Hepatocyte (in vitro differentiated cells): ENCODE results near the gene PLEKHA5. TPM values are rescaled to one million over a fixed set of nuclear protein-coding genes. Genes with fewer than 3 reads are reported as not detected.

Experiments used
- DNase-seq: peaks from one replicate; pipeline ENCODE4 v3.0.0-alpha.2; 2016; ENCODE audit warnings: low spot score
- H2AFZ ChIP-seq: fragments of 200-600 bp; sonication (generic); 2 replicates; pipeline ENCODE4 v1.6.0; 2016; ENCODE audit warnings: antibody characterized with exemption, mild to moderate bottlenecking
- H3K27ac ChIP-seq: fragments of 200-600 bp; sonication (generic); 2 replicates; pipeline ENCODE4 v1.5.1; 2016; ENCODE audit warnings: mild to moderate bottlenecking
- H3K27me3 ChIP-seq: fragments of 200-600 bp; sonication (generic); 2 replicates; pipeline ENCODE4 v1.6.1; 2016
- H3K36me3 ChIP-seq: fragments of 200-600 bp; sonication (generic); replicated peaks from 2 replicates; pipeline ENCODE4 v1.5.1; 2016; ENCODE audit warnings: low read depth; ENCODE audit not compliant: insufficient read depth
- H3K4me1 ChIP-seq: fragments of 200-600 bp; sonication (generic); 2 replicates; pipeline ENCODE4 v1.5.1; 2016; ENCODE audit warnings: mild to moderate bottlenecking, moderate library complexity; ENCODE audit not compliant: insufficient read depth
- H3K4me2 ChIP-seq: fragments of 200-600 bp; sonication (generic); 2 replicates; pipeline ENCODE4 v1.6.0; 2016
- H3K4me3 ChIP-seq: fragments of 200-600 bp; sonication (generic); 2 replicates; pipeline ENCODE4 v1.5.1; 2016; ENCODE audit warnings: mild to moderate bottlenecking
- H3K79me2 ChIP-seq: fragments of 200-600 bp; sonication (generic); 2 replicates; pipeline ENCODE4 v1.6.0; 2017; ENCODE audit warnings: mild to moderate bottlenecking
- H3K9me2 ChIP-seq: fragments of 200-600 bp; sonication (generic); replicated peaks from 2 replicates; pipeline ENCODE4 v1.6.0; 2017; ENCODE audit warnings: mild to moderate bottlenecking; ENCODE audit not compliant: insufficient read depth
- H3K9me3 ChIP-seq: fragments of 200-600 bp; sonication (generic); 2 replicates; pipeline ENCODE4 v1.5.1; 2016; ENCODE audit warnings: low read depth, mild to moderate bottlenecking
- H4K20me1 ChIP-seq: fragments of 200-600 bp; sonication (generic); 2 replicates; pipeline ENCODE4 v1.6.0; 2016; ENCODE audit warnings: mild to moderate bottlenecking; ENCODE audit not compliant: insufficient read depth, poor library complexity, severe bottlenecking
- CTCF ChIP-seq: fragments of 200-600 bp; sonication (generic); IDR thresholded peaks from 2 replicates; pipeline ENCODE4 v1.5.1; 2016; ENCODE audit warnings: antibody characterized with exemption, mild to moderate bottlenecking; ENCODE audit not compliant: poor library complexity
- EZH2 ChIP-seq: fragments of 200-600 bp; sonication (generic); IDR thresholded peaks from 2 replicates; pipeline ENCODE4 v1.6.1; 2016; ENCODE audit warnings: antibody characterized with exemption, mild to moderate bottlenecking, borderline replicate concordance
- EZH2phosphoT487 ChIP-seq: fragments of 200-600 bp; sonication (generic); IDR thresholded peaks from one replicate; pipeline ENCODE4 v1.6.1; 2018; ENCODE audit warnings: antibody characterized with exemption, mild to moderate bottlenecking, low read depth, moderate library complexity; ENCODE audit not compliant: unreplicated experiment, severe bottlenecking
- WGBS: methylation state at CpG from one replicate; pipeline ENCODE4 v1.1.6; 2016; ENCODE audit warnings: low lambda C conversion rate; ENCODE audit errors: missing lambda C conversion rate; 5-methylcytosine and 5-hydroxymethylcytosine counted together
- polyA plus RNA-seq: library from polyadenylated mRNA; unstranded; fragments of >200 nt; fragmentation: Nextera tagmentation; extraction: Ambion mirVana; gene quantifications from 2 replicates; pipeline ENCODE4 v1.2.1, GENCODE V29; 2016
- total RNA-seq: library from RNA; depleted of rRNA; stranded (reverse); fragments of >200 nt; gene quantifications from 2 replicates; pipeline ENCODE4 v1.2.3, GENCODE V29; 2014

Gene PLEKHA5
- total and polyA plus RNA-seq, 2 experiments from 2014 or later = 32.2 to 39.6 TPM

- H4K20me1 ChIP-seq = no peaks in the 10 kb centered on the region
- no peaks in the 10 kb centered on the region for H3K4me1 ChIP-seq
- H3K4me2 ChIP-seq = no peak overlapping the region
- WGBS = 71% methylated on average over 2 of the region's 2 CpGs
- TF ChIP-seq CTCF = no peak
- TF ChIP-seq EZH2 = no peak
- no peak for TF ChIP-seq EZH2phosphoT487
- H3K27ac ChIP-seq = no peak overlapping the region
- no peaks in the 10 kb centered on the region for H3K9me2 ChIP-seq
- no peak overlapping the region for H2AFZ ChIP-seq
- DNase-seq = no peak
- H3K79me2 ChIP-seq = peaks cover 88% of the 10 kb centered on the region
- H3K27me3 ChIP-seq = no peaks in the 10 kb centered on the region
- no peaks in the 10 kb centered on the region for H3K9me3 ChIP-seq
- no peak overlapping the region for H3K4me3 ChIP-seq
- H3K36me3 ChIP-seq = no peaks in the 10 kb centered on the region
Observed at GRCh38 chr12:19243551-19243950, 114.0 kb downstream of the PLEKHA5 start.

- H3K4me1 ChIP-seq = no peaks in the 10 kb centered on the region
- H3K4me3 ChIP-seq = no peak overlapping the region
- DNase-seq = no peak
- H3K79me2 ChIP-seq = peaks cover 87% of the 10 kb centered on the region
- no peak for TF ChIP-seq EZH2phosphoT487
- no peak for TF ChIP-seq EZH2
- no peak for TF ChIP-seq CTCF
- H2AFZ ChIP-seq = no peak overlapping the region
- no peaks in the 10 kb centered on the region for H3K36me3 ChIP-seq
- H3K27ac ChIP-seq = no peak overlapping the region
- H3K4me2 ChIP-seq = no peak overlapping the region
- no peaks in the 10 kb centered on the region for H3K27me3 ChIP-seq
- no peaks in the 10 kb centered on the region for H4K20me1 ChIP-seq
- no peaks in the 10 kb centered on the region for H3K9me3 ChIP-seq
- no peaks in the 10 kb centered on the region for H3K9me2 ChIP-seq
Observed at GRCh38 chr12:19244312-19244711, 114.8 kb downstream of the PLEKHA5 start.

GRCh38 chr12:19245106-19245505, 115.6 kb downstream of the PLEKHA5 start:
- Histone ChIP-seq H3K27me3 (no peaks in the 10 kb centered on the region), H3K27ac (no peak overlapping the region), H2AFZ (no peak overlapping the region), H3K4me1 (no peaks in the 10 kb centered on the region), H4K20me1 (no peaks in the 10 kb centered on the region), H3K79me2 (peaks cover 87% of the 10 kb centered on the region), H3K4me3 (no peak overlapping the region), H3K4me2 (no peak overlapping the region), H3K9me2 (no peaks in the 10 kb centered on the region), H3K9me3 (no peaks in the 10 kb centered on the region), H3K36me3 (no peaks in the 10 kb centered on the region)
- DNase-seq = no peak
- 97% methylated on average over 4 of the region's 4 CpGs for WGBS
- TF ChIP-seq CTCF = no peak
- no peak for TF ChIP-seq EZH2phosphoT487
- TF ChIP-seq EZH2 = no peak

GRCh38 chr12:19245666-19246065, 116.1 kb downstream of the PLEKHA5 start:
- Histone ChIP-seq H4K20me1 (no peaks in the 10 kb centered on the region), H3K27ac (no peak overlapping the region), H3K79me2 (peaks cover 87% of the 10 kb centered on the region), H3K9me3 (no peaks in the 10 kb centered on the region), H3K4me2 (no peak overlapping the region), H3K4me1 (no peaks in the 10 kb centered on the region), H2AFZ (no peak overlapping the region), H3K27me3 (no peaks in the 10 kb centered on the region), H3K4me3 (no peak overlapping the region), H3K36me3 (no peaks in the 10 kb centered on the region), H3K9me2 (no peaks in the 10 kb centered on the region)
- no peak for DNase-seq
- WGBS = 96% methylated on average over 7 of the region's 7 CpGs
- TF ChIP-seq EZH2 (no peak), CTCF (no peak), EZH2phosphoT487 (no peak)
